Caco-2 (cell line): ENCODE results near the gene FGF14. TPM values are rescaled to one million over a fixed set of nuclear protein-coding genes. Genes with fewer than 3 reads are reported as not detected.

Experiments used
- BruUV-seq: library from RNA; stranded (reverse); fragments of 400-500 nt; replicated peaks from 2 replicates; lab custom pipeline; 2021; lab: Mats Ljungman, UMichigan
- CTCF ChIA-PET: fragments of 300-600 bp; sonication (Branson Sonifier 250); formaldehyde crosslinking; loops from one replicate; lab custom pipeline; 2022; ENCODE audit warnings: antibody characterized with exemption; lab: Charles Lee
- POLR2A ChIA-PET: fragments of 300-600 bp; sonication (Branson Sonifier 250); formaldehyde crosslinking; loops from one replicate; lab custom pipeline; 2022; ENCODE audit warnings: antibody characterized with exemption; lab: Charles Lee
- DNase-seq, 2 experiments: peaks; one replicate each; pipeline versions ENCODE4 v3.0.0 to v3.0.0-alpha.2; 2020 to 2022
- H3K27me3 ChIP-seq: replicated peaks from 2 replicates; pipeline ENCODE4 v1.6.0; 2011; ENCODE audit warnings: low read length; ENCODE audit not compliant: control insufficient read depth, insufficient read depth
- H3K36me3 ChIP-seq: 2 replicates; pipeline ENCODE4 v1.5.1; 2011; ENCODE audit warnings: low read length; ENCODE audit not compliant: control insufficient read depth, insufficient read depth
- H3K4me1 ChIP-seq: fragments of 250-450 bp; sonication (Bioruptor Pico); 2 replicates; pipeline ENCODE4 v1.5.1; 2020; ENCODE audit warnings: mild to moderate bottlenecking
- H3K4me3 ChIP-seq: 2 replicates; pipeline ENCODE4 v1.5.1; 2011; ENCODE audit warnings: low read depth, mild to moderate bottlenecking, control low read depth, low read length
- H3K9me3 ChIP-seq: fragments of 250-450 bp; sonication (Bioruptor Pico); 2 replicates; pipeline ENCODE4 v1.5.1; 2020; ENCODE audit warnings: mild to moderate bottlenecking, moderate library complexity
- H3K27ac Mint-ChIP-seq: one replicate; pipeline ENCODE4 v1.8.0; 2022; ENCODE audit warnings: mixed read lengths; ENCODE audit not compliant: unreplicated experiment
- H3K27me3 Mint-ChIP-seq: one replicate; pipeline ENCODE4 v1.8.0; 2022; ENCODE audit warnings: mixed read lengths; ENCODE audit not compliant: insufficient read depth, unreplicated experiment
- H3K36me3 Mint-ChIP-seq: one replicate; pipeline ENCODE4 v1.8.0; 2022; ENCODE audit warnings: mild to moderate bottlenecking, mixed read lengths; ENCODE audit not compliant: insufficient read depth, unreplicated experiment
- H3K4me1 Mint-ChIP-seq: one replicate; pipeline ENCODE4 v1.8.0; 2022; ENCODE audit warnings: low read depth, mixed read lengths; ENCODE audit not compliant: unreplicated experiment
- H3K4me3 Mint-ChIP-seq: one replicate; pipeline ENCODE4 v1.8.0; 2022; ENCODE audit warnings: mild to moderate bottlenecking, moderate library complexity, mixed read lengths; ENCODE audit not compliant: unreplicated experiment
- H3K9me3 Mint-ChIP-seq: one replicate; pipeline ENCODE4 v1.8.0; 2022; ENCODE audit warnings: mixed read lengths; ENCODE audit not compliant: unreplicated experiment
- CTCF ChIP-seq, 2 experiments: fragments of 200-600 bp in 1 of 2; IDR thresholded peaks; 1 replicate in 1 of 2; 2 replicates in 1 of 2; pipeline versions ENCODE4 v1.5.1 to v1.8.0; 2011 to 2022; ENCODE audit warnings: antibody characterized with exemption in 1 of 2, control low read depth in 1 of 2, inconsistent platforms in 1 of 2, low read depth in 1 of 2, low read length in 1 of 2, mild to moderate bottlenecking in 1 of 2, moderate library complexity in 1 of 2; ENCODE audit not compliant: insufficient read depth in 1 of 2, severe bottlenecking in 1 of 2, unreplicated experiment in 1 of 2
- intact Hi-C: fragments of 100-400 bp; cut with micrococcal nuclease; formaldehyde crosslinking; loops from one replicate; pipeline ENCODE4 v1.10.0; 2022; ENCODE audit not compliant: unreplicated experiment
- total RNA-seq: library from RNA; stranded (reverse); gene quantifications from 2 replicates; pipeline ENCODE4 v1.2.3, GENCODE V29; 2022

The FGF14 gene
- total RNA-seq, 1 experiment from 2014 or later, result not detected

GRCh38 chr13:101773062-101773461, 628.8 kb downstream of the FGF14 start:
- ChIA-PET POLR2A (no interaction called here), CTCF (no interaction called here)
- no TSS peak for BruUV-seq
- Histone ChIP-seq H3K4me1 (no peaks in the 10 kb centered on the region), H3K27me3 (no peaks in the 10 kb centered on the region), H3K36me3 (no peaks in the 10 kb centered on the region), H3K4me3 (no peak overlapping the region), H3K9me3 (no peaks in the 10 kb centered on the region)
- no peak overlapping the region for H3K27ac Mint-ChIP-seq
- no peaks in the 10 kb centered on the region for H3K4me1 Mint-ChIP-seq
- no peaks in the 10 kb centered on the region for H3K36me3 Mint-ChIP-seq
- TF ChIP-seq CTCF (IDR thresholded peaks at IDR 0.05; ENCODE audit: insufficient read depth in 1 of 2, low read depth in 1 of 2, low read length in 1 of 2, severe bottlenecking in 1 of 2, unreplicated experiment in 1 of 2), result no peak
- intact Hi-C loops, result no loop called here
- H3K27me3 Mint-ChIP-seq, result peaks cover 4% of the 10 kb centered on the region
- H3K9me3 Mint-ChIP-seq, result no peaks in the 10 kb centered on the region
- DNase-seq, result no peak
- no peak overlapping the region for H3K4me3 Mint-ChIP-seq

- Histone ChIP-seq H3K36me3 (no peaks in the 10 kb centered on the region), H3K4me3 (no peak overlapping the region), H3K27me3 (no peaks in the 10 kb centered on the region), H3K4me1 (no peaks in the 10 kb centered on the region), H3K9me3 (no peaks in the 10 kb centered on the region)
- Mint-ChIP-seq H3K27ac (no peak overlapping the region), H3K36me3 (no peaks in the 10 kb centered on the region), H3K27me3 (no peaks in the 10 kb centered on the region), H3K9me3 (no peaks in the 10 kb centered on the region), H3K4me1 (no peaks in the 10 kb centered on the region), H3K4me3 (no peak overlapping the region)
- no TSS peak for BruUV-seq
- intact Hi-C loops, result no loop called here
- no peak for TF ChIP-seq CTCF (IDR thresholded peaks at IDR 0.05; ENCODE audit: insufficient read depth in 1 of 2, low read depth in 1 of 2, low read length in 1 of 2, severe bottlenecking in 1 of 2, unreplicated experiment in 1 of 2)
- DNase-seq, result no peak
- ChIA-PET POLR2A (no interaction called here), CTCF (no interaction called here)
These were observed 634.7 kb downstream of the FGF14 start for GRCh38 chr13:101767131-101767530.

- Mint-ChIP-seq H3K4me1 (no peaks in the 10 kb centered on the region), H3K27me3 (peaks cover 3% of the 10 kb centered on the region), H3K27ac (no peak overlapping the region), H3K36me3 (no peaks in the 10 kb centered on the region), H3K9me3 (no peaks in the 10 kb centered on the region), H3K4me3 (no peak overlapping the region)
- CTCF ChIA-PET, result no interaction called here
- no peaks in the 10 kb centered on the region for H3K4me1 ChIP-seq
- no peaks in the 10 kb centered on the region for H3K36me3 ChIP-seq
- no peak for TF ChIP-seq CTCF (IDR thresholded peaks at IDR 0.05; ENCODE audit: insufficient read depth in 1 of 2, low read depth in 1 of 2, low read length in 1 of 2, severe bottlenecking in 1 of 2, unreplicated experiment in 1 of 2)
- BruUV-seq, result no TSS peak
- intact Hi-C loops, result no loop called here
- no peak for DNase-seq
- no peaks in the 10 kb centered on the region for H3K27me3 ChIP-seq
- no peak overlapping the region for H3K4me3 ChIP-seq
- no peaks in the 10 kb centered on the region for H3K9me3 ChIP-seq
- POLR2A ChIA-PET, result no interaction called here
These were observed 638.7 kb downstream of the FGF14 start for GRCh38 chr13:101763191-101763590.
